Endothelial cell (in vitro differentiated cells): ENCODE results near the gene CTNNA3. TPM values are rescaled to one million over a fixed set of nuclear protein-coding genes. Genes with fewer than 3 reads are reported as not detected.
A peak's percentile ranks its signal among the peaks of the same experiment; 100 is the strongest.

Experiments used
- DNase-seq: peaks from one replicate; pipeline ENCODE4 v3.0.0; 2021; ENCODE audit warnings: low spot score
- H3K27ac Mint-ChIP-seq: one replicate; pipeline ENCODE4 v1.8.0; 2021; ENCODE audit warnings: mixed read lengths, inconsistent platforms; ENCODE audit not compliant: unreplicated experiment
- H3K27me3 Mint-ChIP-seq: one replicate; pipeline ENCODE4 v1.8.0; 2021; ENCODE audit warnings: mild to moderate bottlenecking, moderate library complexity, mixed read lengths, inconsistent platforms; ENCODE audit not compliant: unreplicated experiment
- H3K36me3 Mint-ChIP-seq: one replicate; pipeline ENCODE4 v1.8.0; 2021; ENCODE audit warnings: mild to moderate bottlenecking, low read depth, mixed read lengths, inconsistent platforms; ENCODE audit not compliant: unreplicated experiment
- H3K4me1 Mint-ChIP-seq: one replicate; pipeline ENCODE4 v1.8.0; 2021; ENCODE audit warnings: mild to moderate bottlenecking, mixed read lengths, inconsistent platforms; ENCODE audit not compliant: unreplicated experiment
- H3K4me3 Mint-ChIP-seq: one replicate; pipeline ENCODE4 v1.8.0; 2021; ENCODE audit warnings: mild to moderate bottlenecking, mixed read lengths, inconsistent platforms; ENCODE audit not compliant: unreplicated experiment
- H3K9me3 Mint-ChIP-seq: one replicate; pipeline ENCODE4 v1.8.0; 2021; ENCODE audit warnings: mixed read lengths, inconsistent platforms; ENCODE audit not compliant: unreplicated experiment
- CTCF ChIP-seq: fragments of 200-600 bp; sonication (generic); IDR thresholded peaks from one replicate; pipeline ENCODE4 v1.5.0; 2021; ENCODE audit warnings: antibody characterized with exemption; ENCODE audit not compliant: unreplicated experiment
- total RNA-seq: library from RNA; stranded (reverse); fragmentation: NEBNext Ultra II Directional; extraction: Animal tissue kit (Norgen Biotek cat#: 25700); gene quantifications from one replicate; pipeline ENCODE4 v1.2.1, GENCODE V29; 2021; ENCODE audit not compliant: unreplicated experiment

CTNNA3 gene
- total RNA-seq, 1 donor from 2014 or later, result 2.3 TPM

DNA sequence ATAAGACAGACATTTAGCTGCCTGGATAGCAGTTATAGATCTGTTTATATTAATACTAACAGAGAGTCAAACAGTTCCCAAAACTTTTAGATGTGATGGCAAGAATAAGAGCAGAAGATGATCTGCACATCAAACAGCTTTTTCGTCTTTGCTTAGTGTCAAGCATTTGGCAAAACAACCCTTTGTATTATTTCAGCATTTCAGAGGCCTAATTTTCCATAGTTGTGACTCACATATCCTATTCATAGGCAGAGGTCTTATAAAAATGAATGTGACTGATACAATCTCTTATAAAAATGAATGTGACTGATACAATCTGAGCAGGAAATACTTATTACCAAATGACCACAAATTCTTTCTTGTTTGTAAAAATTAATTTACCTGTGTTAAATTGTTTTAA, 699.0 kb downstream of the CTNNA3 start:
- H3K27me3 Mint-ChIP-seq, result no peaks in the 10 kb centered on the region
- H3K4me1 Mint-ChIP-seq, result peaks cover 3% of the 10 kb centered on the region
- no peak for DNase-seq
- H3K4me3 Mint-ChIP-seq, result no peak overlapping the region
- H3K36me3 Mint-ChIP-seq, result no peaks in the 10 kb centered on the region
- no peaks in the 10 kb centered on the region for H3K9me3 Mint-ChIP-seq
- no peak for TF ChIP-seq CTCF
- no peak overlapping the region for H3K27ac Mint-ChIP-seq

DNA sequence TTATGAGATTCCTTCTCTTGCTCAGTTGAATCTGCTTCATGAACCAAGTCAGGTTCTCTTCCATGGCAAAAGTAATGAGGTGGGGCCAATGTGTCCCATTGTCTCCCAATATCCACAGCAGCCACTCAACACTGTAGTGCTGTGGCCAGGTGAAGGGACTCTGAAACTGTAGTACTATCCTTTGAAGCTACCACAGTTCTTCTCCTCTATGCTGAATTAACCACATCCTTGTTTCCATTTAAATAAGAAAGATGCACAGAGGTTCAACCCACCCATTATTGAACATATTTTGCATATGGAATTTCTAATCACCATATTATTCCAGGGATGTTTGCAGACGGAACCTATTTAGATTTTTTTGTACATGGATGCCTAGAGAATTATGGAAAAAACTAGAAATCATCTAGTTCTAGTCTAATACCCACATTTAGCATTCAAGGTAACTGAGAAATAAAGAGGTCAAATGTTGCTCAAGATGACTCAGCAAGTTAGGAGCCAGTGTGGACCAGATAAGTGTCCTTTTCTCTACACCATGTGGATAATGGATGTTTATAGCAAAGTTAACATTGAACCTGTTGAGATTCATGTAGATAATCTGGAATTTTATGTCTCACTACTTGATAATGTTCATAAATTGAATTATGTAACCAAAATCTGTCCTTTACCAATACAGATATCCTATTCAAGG, 705.7 kb downstream of the CTNNA3 start:
- H3K4me3 Mint-ChIP-seq, result no peak overlapping the region
- H3K27me3 Mint-ChIP-seq, result no peaks in the 10 kb centered on the region
- TF ChIP-seq CTCF, result no peak
- H3K36me3 Mint-ChIP-seq, result no peaks in the 10 kb centered on the region
- no peaks in the 10 kb centered on the region for H3K9me3 Mint-ChIP-seq
- no peak for DNase-seq
- no peak overlapping the region for H3K27ac Mint-ChIP-seq
- peaks cover 9% of the 10 kb centered on the region for H3K4me1 Mint-ChIP-seq

GRCh38 chr10:66983475-66983818, 712.5 kb downstream of the CTNNA3 start:
- Mint-ChIP-seq H3K27me3 (peaks cover 2% of the 10 kb centered on the region), H3K9me3 (no peaks in the 10 kb centered on the region), H3K36me3 (no peaks in the 10 kb centered on the region), H3K27ac (no peak overlapping the region), H3K4me3 (no peak overlapping the region), H3K4me1 (peaks cover 4% of the 10 kb centered on the region)
- no peak for DNase-seq
- TF ChIP-seq CTCF, result no peak

DNA sequence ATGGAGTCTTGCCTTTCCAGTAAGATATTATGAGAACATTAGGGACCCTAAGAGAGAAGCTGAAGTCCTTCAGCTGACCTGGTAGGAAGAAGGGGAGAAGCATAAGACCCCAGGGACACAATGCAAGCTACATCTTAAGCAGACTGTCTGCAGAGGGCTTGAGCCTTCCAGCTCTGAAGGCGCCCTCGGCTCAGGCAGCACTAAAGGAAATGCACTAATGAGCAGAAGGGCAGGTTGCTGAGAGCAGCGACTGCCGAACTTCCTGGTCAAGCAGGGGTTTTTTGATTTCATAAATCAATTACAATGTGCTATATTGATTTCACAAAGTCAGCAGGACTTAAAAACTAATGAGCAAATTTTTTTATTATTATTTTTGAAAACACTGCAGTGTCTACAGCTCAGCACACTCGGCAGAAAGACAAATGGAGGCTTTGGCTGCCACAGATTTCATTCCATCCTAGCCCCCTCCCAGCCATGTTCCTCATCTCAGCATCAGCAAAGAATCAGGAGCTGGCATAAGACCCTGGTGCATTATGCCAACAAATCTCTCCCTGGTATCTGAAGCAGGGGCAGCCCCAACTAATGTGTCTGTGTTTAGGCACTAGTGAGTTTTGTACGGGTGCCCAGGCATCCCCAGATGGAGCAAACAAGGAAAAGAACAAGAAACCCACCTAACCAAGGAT, 713.1 kb downstream of the CTNNA3 start:
- Mint-ChIP-seq H3K27ac (no peak overlapping the region), H3K4me1 (peaks cover 3% of the 10 kb centered on the region), H3K4me3 (no peak overlapping the region), H3K27me3 (peaks cover 2% of the 10 kb centered on the region), H3K36me3 (no peaks in the 10 kb centered on the region), H3K9me3 (no peaks in the 10 kb centered on the region)
- TF ChIP-seq CTCF, result no peak
- DNase-seq, result peak; percentile 4

GRCh38 chr10:66982053-66982420, 714.0 kb downstream of the CTNNA3 start:
- TF ChIP-seq CTCF, result no peak
- Mint-ChIP-seq H3K4me3 (no peak overlapping the region), H3K9me3 (no peaks in the 10 kb centered on the region), H3K27me3 (peaks cover 2% of the 10 kb centered on the region), H3K27ac (no peak overlapping the region), H3K4me1 (peaks cover 3% of the 10 kb centered on the region), H3K36me3 (no peaks in the 10 kb centered on the region)
- DNase-seq, result no peak
